WI38 (cell line): ENCODE data around the gene CATSPER1.
A peak's percentile ranks its signal among the peaks of the same experiment; 100 is the strongest.

Source experiments
- H3K4me3 ChIP-seq: 2 replicates; pipeline ENCODE4 v1.5.1; 2011; ENCODE audit warnings: low read depth, mild to moderate bottlenecking, control low read depth, low read length
- CTCF ChIP-seq: IDR thresholded peaks from 2 replicates; pipeline ENCODE4 v1.5.1; 2012; ENCODE audit warnings: low read depth, mild to moderate bottlenecking, control low read depth, low read length

Gene CATSPER1

GRCh38 chr11:66063900-66064299, 37.6 kb upstream of the CATSPER1 start:
- H3K4me3 ChIP-seq: no peak overlapping the region
- no peak for TF ChIP-seq CTCF

DNA sequence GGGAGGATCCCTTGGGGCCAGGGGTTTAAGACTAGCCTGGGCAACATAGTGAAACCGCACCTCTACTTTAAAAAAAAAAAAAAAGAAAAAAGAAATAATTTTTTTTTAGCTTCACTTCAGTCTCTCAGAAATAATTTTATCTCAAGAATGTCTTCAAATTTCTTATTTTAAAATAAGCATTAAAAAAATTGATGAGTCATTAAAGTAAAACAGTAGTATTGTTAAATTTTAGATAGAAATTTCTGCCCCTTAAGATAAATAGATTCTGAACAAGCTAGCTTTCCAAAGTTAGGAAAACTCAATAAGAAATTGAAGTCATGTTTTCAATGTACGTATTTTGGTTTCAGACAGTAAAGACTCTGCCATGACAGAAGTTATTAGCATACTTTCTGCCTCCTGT, 36.1 kb upstream of the CATSPER1 start:
- H3K4me3 ChIP-seq: no peak overlapping the region
- TF ChIP-seq CTCF: no peak

GRCh38 chr11:66061268-66061667, 35.0 kb upstream of the CATSPER1 start:
- no peak overlapping the region for H3K4me3 ChIP-seq
- TF ChIP-seq CTCF: no peak

- TF ChIP-seq CTCF: no peak
Measured at GRCh38 chr11:66059966-66060680, 33.8 kb upstream of the CATSPER1 start.

GRCh38 chr11:66056501-66056900, 30.2 kb upstream of the CATSPER1 start:
- no peak for TF ChIP-seq CTCF
- H3K4me3 ChIP-seq: no peak overlapping the region

More at GRCh38 chr11:66059966-66060680, 33.8 kb upstream of the CATSPER1 start:
- no peak overlapping the region for H3K4me3 ChIP-seq

- TF ChIP-seq CTCF: no peak
Measured at GRCh38 chr11:66055021-66055420, 28.7 kb upstream of the CATSPER1 start.

DNA sequence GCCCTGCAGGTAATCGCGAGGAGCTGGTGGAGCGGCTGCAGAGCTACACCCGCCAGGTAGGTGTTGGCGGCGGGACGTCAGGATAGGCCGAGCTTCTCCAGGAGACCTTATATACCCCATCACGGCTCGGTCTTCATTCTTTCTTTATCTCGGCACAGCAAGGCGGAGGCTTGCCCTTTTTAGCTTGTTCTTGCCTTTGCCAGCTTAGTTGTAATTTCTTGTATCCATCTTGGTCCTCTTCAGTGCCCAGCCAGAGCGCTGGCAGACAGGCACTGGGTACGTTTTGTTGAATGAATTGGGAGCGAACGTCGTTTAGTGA, 26.3 kb upstream of the CATSPER1 start:
- TF ChIP-seq CTCF: no peak
- H3K4me3 ChIP-seq: peak overlapping the region; percentile 99

More at GRCh38 chr11:66055021-66055420, 28.7 kb upstream of the CATSPER1 start:
- no peak overlapping the region for H3K4me3 ChIP-seq
